Measurements from ENCODE around the gene ETV6.
"Not testable (repeated sequence)": the region's sequence is repeated elsewhere in the genome, so short reads cannot be mapped to it uniquely, and the experiment has no call there.

ETV6 gene

DNA sequence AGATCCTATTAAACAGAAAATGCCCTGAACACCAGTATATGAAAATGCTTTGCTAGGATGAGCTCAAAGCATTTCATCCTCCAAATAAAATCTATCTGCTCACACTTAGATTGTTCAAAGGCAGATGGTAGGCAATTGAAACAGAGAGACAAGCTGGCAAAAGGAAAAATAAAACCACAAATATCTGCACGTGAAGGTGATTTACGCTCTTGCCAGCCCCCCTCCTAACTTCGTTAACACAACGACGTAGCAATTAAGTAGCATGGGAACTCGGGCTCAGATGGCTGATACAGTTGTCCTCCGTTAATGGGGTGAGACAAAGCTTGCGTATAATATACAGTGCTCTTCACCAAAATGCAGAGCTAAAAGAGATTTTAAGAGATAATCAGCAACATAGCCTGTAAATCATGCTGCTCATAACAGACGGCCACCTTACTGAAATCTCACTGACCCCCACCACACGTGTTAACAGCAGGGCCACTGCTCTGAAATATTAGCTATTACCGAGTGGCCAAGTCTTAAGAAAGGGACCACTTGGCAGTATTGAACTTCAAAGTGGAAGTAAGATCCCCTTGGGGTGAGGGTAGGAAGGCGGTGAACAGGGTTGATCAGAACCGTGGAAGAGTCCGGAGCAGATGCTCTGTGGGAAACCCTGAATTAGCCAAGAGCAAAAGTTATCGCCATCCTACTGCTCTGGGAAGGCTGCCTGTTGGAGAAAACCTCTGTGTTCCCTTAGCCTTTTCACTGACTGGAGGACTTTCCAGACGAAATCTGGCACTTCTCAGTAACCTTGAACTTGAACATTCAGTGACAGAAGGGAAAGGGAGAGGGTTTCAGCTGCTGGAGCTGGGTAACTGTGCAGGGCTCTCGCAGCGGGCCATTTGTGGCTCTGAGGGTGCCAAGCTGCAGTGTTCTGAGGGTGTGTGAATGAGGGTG is 23.1 kb downstream of the ETV6 start:
- DNase-seq: no peak

DNA sequence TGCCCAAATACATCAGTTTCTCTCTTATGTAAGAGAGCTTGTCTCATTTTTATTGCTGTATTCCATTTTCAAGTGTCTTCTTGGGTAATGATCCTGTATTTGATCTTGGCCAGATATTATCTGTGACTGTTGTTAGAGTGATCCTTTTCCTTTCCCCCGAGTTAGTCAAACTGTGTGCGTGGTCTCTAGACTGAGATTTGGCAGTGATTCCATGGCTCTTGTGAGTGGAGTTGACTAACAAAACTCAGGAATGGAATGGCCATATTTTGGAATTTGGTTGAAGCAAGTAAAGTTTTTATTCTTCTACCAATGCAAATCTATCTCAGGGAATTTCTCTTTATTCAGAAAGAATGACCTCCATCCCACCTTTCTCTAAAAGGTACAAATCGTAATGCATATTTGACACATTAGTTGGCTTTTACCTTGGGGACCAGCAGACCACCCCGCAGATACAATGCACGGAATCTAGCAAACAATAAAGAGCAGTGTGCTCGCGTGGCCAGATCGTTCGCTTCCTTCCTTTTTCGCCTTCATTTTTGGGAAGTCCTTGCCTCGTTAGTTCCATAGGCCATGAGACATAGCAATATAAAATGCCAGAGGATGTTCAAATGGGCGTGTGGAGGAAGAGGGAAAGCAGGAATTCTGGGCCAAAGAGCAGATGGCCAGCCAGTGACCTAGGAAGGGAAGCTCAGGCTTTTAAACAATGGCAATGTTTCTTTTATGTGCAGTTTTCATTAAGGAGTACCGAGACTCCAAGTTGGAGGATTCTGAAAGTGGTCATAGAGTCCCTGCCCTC is 24.4 kb downstream of the ETV6 start:
- no peak for DNase-seq

DNA sequence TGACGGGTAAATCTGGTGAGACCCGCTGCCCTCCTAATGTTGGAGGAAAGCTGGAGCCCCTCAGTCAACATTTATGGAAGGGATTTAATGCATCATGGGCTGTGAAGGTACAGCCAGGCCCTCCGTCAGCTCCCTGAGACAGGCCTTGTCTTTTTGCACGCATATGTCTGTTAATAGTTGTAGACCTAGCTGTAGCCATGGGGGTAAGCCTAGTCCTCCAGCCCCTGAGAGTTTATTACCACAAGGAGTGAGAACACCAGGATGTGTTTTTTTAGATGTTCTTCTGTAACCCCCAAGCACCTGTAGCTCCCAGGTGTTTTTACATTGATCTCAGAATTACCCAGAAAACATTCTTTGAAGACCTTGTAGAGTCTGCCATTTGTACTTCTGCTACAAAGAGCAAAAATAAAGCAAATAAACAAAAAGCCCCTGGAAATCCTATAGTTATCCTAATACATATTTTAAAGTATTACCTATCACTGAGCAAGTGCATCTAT is 25.5 kb downstream of the ETV6 start:
- no peak for DNase-seq

DNA sequence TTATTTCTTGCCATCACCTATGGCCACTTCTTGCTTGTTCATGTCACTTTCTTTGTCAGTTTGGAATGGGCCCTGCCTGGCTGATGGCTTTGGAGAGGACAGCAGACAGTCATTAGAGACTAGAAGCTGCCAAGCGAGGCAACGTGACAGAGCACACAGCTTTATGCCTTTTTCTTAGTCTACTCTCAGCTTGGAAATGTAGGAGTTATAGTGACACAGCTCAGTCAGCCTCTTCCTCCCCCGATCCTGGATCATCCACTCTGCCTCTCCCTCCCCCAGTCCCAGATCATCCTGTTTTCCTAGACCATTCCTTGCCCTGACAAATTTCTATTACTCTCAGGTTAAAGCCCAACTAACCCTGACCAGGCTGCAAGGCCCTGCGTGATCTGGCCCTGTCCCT is 26.6 kb downstream of the ETV6 start:
- DNase-seq: no peak

DNA sequence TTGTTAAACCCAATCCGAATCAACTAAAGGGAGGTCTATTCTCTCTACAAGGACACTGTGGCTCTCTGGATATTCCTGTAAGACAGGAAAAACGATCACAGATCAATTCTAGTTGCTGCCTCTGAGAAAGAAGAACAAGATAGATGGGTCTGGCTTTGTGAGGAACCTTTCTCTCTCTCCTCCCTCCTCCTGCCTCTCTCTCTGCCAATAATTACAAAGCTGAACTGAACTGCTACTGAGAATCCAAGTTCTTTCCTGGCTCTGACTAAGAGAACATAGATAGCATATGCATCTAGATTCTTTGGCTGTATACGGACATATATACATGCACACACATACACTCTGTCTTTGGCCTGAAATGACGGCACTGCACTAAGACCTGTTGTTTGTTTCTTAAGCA is 27.6 kb downstream of the ETV6 start:
- DNase-seq: no peak

DNA sequence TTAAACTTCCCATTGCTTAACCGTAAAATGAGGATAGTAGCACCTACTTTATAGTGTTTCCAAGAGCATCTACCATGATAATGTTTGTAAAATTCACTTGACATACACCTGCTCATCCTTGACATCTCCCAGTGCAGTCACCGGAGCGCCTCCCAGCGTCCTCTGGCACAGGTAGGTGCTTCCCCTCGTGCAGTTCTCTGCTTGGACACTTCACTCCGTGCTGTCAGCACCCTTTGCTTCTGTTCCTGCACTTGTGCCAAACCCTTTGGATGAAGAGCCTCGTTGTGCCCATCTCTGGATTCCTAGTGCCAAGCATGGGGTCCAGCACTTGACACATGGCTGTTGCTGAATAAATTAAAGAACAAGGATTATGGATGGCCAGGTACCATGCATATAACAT is 28.3 kb downstream of the ETV6 start:
- DNase-seq: no peak

DNA sequence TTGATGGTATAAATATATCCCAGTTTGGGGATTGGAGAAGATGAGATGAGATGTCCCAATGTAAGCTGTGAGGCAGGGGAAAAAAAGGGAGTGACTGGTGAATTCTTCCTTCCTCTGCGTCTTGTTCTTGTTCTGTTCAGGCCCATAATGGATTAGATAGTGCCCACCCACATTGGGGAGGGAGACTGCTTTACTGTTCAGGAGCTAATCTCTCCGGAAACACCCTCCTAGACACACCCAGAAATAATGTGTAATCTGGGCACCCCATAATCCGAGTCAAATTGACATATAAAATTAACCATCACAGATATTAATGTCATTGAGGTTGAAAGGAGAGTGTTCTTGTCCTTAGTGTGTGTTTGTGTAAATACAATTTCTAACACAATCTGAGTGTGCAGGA is 29.3 kb downstream of the ETV6 start:
- no peak for DNase-seq

DNA sequence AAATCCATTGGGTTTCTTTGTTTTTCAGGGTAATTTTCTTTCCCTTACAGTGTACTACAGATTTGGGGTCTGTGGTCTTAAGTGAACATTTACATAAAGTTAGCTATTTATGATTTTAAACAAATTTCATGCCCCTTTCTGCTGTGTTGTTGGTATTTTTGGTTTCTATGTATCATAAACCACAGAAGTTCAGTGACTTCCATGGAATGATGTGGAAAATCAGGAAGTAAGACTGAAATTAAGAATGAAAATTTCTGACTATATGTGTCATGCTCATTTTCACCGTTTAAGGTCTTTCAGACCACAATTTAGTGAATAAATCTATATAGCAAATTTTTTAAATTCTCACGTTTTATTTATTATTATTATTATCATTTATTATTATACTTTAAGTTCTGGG is 31.7 kb downstream of the ETV6 start:
- no peak for DNase-seq

DNA sequence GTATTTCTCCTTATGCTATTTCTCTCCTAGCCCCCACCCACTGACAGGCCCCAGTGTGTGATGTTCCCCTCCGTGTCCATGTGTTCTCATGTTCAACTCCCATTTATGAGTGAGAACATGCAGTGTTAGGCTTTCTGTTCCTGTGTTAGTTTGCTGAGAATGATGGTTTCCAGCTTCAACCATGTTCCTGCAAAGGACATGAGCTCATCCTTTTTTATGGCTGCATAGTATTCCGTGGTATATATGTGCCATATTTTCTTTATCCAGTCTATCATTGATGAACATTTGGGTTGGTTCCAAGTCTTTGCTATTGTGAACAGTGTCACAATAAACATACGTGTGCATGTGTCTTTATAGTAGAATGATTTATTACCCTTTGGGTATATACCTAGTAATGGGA is 32.2 kb downstream of the ETV6 start:
- not testable (repeated sequence) for DNase-seq

DNA sequence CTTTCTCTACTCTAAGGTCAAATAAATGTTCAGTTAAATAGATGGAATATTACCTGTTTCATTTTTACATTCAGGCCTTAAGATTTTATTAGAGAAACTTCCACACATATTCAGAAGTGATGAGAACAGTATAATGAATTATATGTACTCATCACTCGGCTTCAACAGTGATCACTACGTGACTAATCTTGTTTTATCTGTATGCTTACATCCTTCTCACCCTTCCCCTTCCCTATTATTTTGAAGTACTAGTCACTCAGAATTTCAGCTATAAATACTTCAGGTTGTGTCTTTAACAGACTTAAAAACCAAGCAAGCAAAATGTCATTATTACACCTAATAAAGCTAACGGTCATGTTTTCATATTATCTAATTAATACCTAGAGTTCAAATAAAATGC is 34.9 kb downstream of the ETV6 start:
- DNase-seq: no peak

DNA sequence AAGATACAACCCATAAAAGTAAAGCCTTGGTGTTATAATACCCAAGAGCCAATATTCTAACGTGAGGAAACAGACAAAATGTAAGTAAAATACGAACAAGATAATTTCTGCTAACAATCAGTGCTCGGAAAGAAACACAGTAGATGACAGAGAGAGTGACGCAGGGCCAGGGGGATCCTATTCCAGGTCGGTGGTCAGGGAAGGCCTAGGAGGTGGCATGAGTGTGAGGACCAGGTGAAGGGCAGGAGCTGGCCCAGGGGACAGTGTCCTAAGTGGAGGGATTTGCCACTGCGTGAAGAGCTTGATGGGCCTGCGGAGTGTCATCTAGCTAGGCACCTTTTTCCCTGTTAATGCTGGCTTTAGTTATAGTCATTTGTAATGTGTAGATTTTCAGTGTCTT is 35.3 kb downstream of the ETV6 start:
- DNase-seq: no peak

DNA sequence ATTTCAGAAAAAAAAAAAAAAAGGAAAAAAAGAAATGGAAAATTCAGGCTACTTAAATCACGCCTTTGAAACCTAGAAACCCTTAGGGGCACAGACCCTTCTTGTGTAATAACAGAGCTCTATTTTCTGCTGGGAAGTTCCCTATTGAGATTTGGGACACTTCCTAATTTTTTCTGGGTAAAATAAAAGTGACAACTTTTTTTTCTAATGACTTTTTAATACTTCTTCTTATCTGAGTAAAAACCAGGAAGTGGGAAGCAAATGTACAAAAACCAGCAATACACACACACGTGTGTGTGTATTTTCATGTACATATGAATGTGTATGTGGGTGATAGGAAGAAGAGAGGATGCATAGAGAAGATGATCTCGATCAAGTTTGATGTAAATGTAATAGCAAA is 35.8 kb downstream of the ETV6 start:
- DNase-seq: no peak

DNA sequence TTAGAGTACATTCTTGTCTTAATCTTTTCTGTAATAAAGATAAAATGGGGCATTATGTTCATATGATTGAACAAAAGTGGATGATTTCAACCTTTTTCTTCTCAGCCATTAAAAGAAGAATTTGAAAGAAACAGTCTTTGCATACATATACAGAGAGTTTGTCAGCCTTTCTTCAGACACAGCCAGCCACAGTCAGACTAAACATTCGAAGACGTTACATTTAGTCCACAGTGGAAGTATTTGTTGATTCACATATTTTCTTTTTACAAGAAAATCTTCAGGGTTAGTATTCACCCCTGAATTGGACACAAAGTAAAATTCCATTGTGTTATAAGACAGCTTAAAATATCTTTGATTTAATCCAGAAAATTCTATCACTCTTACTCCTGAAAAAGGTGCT is 36.2 kb downstream of the ETV6 start:
- DNase-seq: no peak

DNA sequence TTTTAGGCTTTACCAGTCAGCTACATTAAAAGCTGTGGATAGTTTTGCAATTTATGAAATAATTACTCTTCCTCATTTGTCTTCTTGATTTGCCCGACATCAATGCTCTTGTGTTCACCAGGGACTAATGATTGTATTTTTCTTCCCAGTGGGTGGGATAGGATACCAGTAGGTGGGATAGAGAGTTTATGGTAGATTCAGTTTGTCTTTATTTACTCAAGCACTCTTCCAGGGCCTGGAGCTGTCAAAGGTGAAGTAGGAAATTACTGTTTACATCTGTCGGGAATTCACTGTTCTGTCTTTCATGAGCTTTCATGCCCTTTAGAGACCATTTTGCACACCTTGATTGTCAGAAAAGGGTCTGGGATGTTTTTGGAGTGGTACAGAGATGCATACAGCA is 36.6 kb downstream of the ETV6 start:
- DNase-seq: no peak

DNA sequence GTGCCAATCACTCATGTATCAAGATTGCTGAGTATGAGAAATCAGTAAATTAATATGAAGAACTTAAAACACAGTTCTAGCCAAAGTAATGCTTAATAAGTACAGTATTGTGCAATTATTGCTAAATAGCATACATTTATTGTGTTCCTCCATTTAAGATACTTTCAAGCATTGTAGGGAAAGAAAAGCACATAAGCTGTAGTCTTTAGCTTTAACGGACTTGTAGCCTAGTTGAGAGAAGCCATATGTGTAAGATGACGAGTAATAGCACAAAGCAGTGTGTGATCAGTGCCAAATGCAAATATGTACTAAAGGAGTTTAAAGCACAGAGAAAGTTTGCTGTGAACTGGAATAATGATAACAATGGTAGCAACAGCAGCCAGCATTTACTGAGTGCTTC is 38.1 kb downstream of the ETV6 start:
- no peak for DNase-seq

DNA sequence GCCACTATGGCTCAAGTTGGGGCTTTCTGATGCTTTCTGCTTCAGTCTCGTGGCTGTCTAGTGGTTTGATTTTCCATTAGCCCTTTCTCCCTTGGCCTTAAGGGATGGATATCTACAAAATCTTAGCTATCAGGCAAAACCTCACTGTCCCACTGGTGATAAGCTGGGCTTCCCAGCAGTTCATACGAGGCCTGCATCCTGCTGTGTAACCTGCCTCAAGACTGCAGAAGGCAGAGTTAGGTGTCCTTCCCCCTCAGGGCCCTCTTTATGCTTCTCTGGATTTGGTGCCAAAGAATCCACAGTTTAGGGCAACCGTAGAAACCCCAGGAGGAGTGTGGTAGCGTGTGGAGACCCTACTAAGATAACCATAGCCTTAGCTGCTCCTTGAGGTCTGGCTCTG is 38.9 kb downstream of the ETV6 start:
- no peak for DNase-seq

DNA sequence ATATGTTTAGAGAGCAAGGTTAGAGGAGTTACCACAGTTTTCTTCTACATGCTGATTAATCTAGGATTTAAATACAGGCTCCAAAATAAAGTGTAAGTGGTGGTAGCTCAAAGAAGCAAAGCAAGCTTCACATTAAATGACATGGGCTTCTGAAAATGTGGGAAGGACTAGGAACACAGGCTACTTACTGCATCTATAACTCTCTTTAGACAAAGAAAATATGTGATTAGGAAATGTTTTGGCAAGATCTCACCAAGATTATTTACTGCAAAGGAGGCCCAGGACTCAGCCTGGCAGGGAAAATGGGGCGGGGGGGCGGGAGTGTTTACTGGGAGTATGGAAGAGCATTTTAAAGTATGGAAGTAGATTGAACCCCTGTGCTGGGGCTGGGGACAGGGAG is 39.4 kb downstream of the ETV6 start:
- DNase-seq: no peak

DNA sequence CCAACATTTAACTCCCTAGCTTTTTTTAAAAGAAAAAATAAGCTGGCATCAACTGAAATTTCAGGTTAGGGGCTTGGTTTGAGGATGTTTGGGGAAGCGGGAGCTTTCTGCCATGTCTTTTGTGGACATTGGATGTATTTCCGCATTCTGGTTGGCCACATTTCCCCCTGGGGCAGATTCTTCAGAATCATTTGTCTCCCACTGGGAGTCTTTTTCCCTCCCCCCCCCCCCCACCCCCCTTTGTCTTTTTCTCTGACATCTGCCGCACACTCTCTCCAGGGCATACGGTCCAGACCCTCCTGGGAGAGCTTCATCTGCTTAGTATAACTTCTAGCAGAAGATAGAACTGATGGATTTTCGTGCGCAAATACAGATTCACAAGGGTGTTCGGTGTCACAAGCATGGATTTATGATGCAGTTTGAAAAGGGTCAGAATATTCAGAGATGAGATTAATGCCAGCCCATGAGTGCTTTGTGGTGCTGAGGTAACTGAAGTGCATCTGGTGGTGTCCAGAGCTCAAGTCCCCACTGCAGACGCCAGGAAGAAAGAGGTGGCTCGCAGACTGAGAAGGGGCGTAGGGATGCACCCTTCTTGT is 40.2 kb downstream of the ETV6 start:
- DNase-seq: no peak

DNA sequence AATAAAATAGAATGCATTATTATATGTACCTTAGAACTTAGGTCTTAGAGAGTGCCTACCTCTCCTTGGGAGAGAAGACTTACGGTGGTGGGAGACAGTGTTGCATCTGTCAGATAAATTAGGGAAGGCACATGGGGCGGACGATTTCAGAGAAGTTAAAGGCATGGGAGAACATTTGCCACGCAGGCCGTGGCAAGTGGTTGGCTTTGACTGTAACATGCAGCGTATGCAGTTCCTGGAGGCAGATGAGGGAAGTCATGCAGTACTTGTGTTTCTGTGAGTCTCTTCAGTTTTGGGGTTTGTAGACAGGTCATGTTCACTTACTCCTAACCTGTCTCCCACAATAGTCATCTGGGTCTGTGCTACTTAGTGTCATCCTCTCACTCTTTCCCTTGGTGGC is 43.6 kb downstream of the ETV6 start:
- DNase-seq: no peak

DNA sequence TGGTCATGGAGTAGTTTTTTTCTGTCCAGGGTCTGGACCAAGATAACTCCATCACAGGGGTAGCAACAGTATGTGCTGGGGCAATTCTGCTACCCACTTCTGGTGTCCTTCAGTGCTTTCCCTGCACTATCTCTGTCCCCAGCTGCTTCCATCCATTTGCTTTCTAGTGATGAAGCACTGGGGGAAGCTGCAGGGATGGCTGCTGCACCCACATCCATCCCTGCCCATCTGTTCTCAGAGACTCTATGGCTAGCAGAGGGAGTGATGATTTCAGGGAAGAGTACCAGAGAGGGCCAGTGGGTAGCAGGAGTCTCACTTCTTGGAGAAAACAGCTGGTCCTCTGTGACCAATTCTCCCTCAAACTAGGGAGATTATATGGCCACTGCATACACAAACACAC is 44.1 kb downstream of the ETV6 start:
- no peak for DNase-seq

DNA sequence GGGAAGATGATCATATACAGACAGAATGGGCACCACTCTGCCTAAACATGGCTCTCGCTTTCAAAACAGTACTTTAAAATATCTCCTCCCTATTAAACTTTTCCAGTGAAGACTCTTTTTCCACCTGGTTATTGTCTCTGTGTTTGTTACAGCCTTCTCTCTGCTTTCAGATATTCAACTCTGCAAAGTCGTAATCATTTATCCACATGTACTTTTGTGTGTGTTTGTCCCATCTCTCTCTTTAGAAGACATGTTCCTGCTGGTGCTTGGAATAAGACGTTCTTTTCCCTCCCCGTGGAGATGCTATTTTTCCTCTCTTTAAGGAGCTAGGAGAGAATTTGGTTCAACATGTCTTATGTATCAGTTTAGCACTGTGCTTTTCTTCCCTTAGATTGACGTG is 45.1 kb downstream of the ETV6 start:
- no peak for DNase-seq

DNA sequence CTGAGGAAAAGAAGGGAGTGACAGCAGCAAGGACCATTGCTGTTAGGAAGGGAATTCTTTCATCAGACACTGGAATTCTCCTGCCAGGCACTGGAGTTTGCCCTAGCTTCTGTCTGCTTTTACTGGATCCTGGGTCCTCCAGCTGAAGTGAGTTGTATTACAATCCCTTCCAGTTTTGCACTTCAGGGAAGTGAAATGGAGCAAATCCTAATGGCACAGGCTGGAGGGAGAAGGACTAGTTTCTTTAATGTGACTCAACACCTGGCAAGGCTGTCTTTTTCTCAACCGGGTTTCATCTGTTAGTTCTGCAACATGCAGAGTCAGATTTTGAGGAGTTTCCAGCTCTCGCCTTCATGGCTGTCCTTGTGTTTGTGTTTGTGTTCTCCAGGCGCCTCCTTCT is 45.8 kb downstream of the ETV6 start:
- no peak for DNase-seq

DNA sequence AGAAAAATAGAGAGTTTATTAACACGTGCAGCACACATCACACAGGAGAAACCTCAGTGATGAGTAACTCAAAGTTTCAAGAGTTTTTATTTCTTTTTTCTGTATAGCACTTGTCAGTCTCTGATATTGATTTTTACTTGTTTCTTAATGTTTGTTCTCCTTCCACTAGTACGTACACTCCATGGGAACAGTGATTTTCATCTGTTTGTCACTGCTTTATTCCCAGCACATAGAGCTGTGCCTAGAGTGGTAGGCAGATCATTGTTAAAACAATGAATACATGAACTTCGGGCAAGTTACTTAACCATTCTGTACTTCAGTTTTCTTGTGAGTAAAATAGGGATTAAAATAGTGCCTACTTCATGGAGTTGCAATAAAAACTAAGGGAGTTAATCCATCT is 46.6 kb downstream of the ETV6 start:
- DNase-seq: no peak

DNA sequence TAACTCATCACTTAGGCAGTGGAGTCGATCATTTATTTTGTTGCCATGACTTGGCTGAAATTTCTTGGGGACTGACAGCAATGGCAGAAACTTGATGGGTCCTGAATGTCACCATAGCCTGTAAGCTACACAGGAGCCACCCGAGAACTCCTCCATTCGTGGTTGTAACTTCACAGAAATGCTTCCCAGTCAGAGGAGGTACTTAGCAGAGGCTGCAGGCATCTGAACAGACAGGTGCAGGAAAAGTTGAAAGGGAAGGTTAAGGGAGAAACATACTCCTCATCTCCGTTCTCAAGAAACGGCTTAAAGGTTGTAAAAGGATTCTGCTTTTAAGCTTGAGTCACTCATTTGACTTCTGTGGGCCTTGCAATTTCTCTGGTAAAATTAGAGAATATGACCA is 47.7 kb downstream of the ETV6 start:
- no peak for DNase-seq

Measured in eye (tissue), 1 donor.